GM12872 (cell line): Measurements from ENCODE around the gene TMIGD3.

Source experiments
- CTCF ChIP-seq: IDR thresholded peaks from 3 replicates; pipeline ENCODE4 v1.5.1; 2011; ENCODE audit warnings: low read depth, mild to moderate bottlenecking, low read length, moderate library complexity; ENCODE audit not compliant: insufficient read depth

Gene TMIGD3

GRCh38 chr1:111490220-111490619 lies 13.2 kb downstream of the TMIGD3 start:
- TF ChIP-seq CTCF, result no peak

GRCh38 chr1:111489604-111490003 lies 13.8 kb downstream of the TMIGD3 start:
- TF ChIP-seq CTCF, result no peak

GRCh38 chr1:111488669-111489068 lies 14.8 kb downstream of the TMIGD3 start:
- no peak for TF ChIP-seq CTCF

- no peak for TF ChIP-seq CTCF
These were observed 16.3 kb downstream of the TMIGD3 start for GRCh38 chr1:111487133-111487532.

- no peak for TF ChIP-seq CTCF
These were observed 17.0 kb downstream of the TMIGD3 start for GRCh38 chr1:111486431-111486830.

GRCh38 chr1:111484391-111485026 lies 18.9 kb downstream of the TMIGD3 start:
- TF ChIP-seq CTCF, result no peak

GRCh38 chr1:111483876-111484275 lies 19.6 kb downstream of the TMIGD3 start:
- no peak for TF ChIP-seq CTCF
